OCI-LY1 (cell line): ENCODE results near the gene GTF3C1.

ENCODE experiments used
- CTCF ChIP-seq: fragments of 200-600 bp; sonication (generic), shearing (Covaris generic); IDR thresholded peaks from 2 replicates; pipeline ENCODE4 v1.5.1; 2017; ENCODE audit warnings: mild to moderate bottlenecking, antibody characterized with exemption, low read length, moderate library complexity, mixed read lengths
- EZH2 ChIP-seq: fragments of 200-600 bp; sonication (generic), shearing (Covaris generic); IDR thresholded peaks from 2 replicates; pipeline ENCODE4 v1.8.0; 2017; ENCODE audit warnings: borderline replicate concordance, mixed run types, mild to moderate bottlenecking, antibody characterized with exemption, low read length, moderate library complexity, mixed read lengths

- TF ChIP-seq CTCF (no peak), EZH2 (no peak)
Measured at GRCh38 chr16:27413956-27414355, 135.8 kb downstream of the GTF3C1 start.
